ENCODE measurements around the gene AGO1.

DNA sequence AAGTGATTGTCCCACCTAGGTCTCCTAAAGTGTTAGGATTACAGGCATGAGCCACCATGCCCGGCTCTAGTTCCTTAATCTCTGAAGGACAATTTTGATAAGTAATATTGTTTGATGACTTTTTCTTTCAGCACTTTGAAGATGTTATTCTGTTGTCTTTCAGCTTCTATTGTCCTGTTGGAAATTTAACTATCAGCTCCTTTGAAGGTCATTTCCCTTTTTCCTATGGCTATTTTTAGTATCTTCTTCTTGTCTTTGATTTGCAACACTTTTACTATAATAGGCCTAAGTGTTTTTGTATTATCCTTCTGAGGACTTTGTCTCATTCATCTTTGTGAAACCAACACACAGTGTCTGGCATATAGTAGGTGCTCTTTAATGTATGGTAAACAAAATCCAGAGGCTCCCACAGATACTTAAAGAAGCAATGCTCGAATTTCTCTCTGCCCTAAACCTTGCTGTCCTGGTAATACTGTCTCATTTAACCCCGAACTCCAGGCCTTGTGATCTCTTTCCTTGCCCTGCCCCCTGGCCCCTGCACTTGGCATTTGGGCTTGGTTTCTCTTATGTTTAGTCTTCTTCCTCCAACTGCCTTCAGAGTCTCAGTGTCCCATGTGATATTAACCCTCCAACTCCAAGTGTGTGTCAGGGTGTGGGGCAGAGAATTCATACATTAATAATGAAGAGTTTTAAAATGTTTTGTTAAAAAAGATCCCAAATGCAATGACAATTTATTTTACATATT is 19.0 kb upstream of the AGO1 start:
- TF ChIP-seq CTCF (IDR thresholded peaks at IDR 0.05) (no peak), FOXJ3 (CRISPR knock-in tag; IDR thresholded peaks at IDR 0.05; ENCODE audit: borderline replicate concordance) (no peak), NR2C2 (CRISPR knock-in tag; IDR thresholded peaks at IDR 0.05) (no peak), ZSCAN18 (CRISPR knock-in tag; IDR thresholded peaks at IDR 0.05) (no peak), ELF4 (CRISPR knock-in tag; IDR thresholded peaks at IDR 0.05; ENCODE audit: low read depth) (no peak), SP1 (CRISPR knock-in tag; conservative IDR thresholded peaks at IDR 0.05) (no peak), HMGXB4 (CRISPR knock-in tag; IDR thresholded peaks at IDR 0.05) (no peak)
